ENCODE measurements around the gene TNNT3.

GRCh38 chr11:1930462-1930830 lies 10.9 kb downstream of the TNNT3 start:
- TF ChIP-seq CTCF (conservative IDR thresholded peaks at IDR 0.05; ENCODE audit: low read depth, low read length) (no peak), EZH2phosphoT487 (IDR thresholded peaks at IDR 0.05; ENCODE audit: borderline replicate concordance, low read length) (no peak), EZH2 (IDR thresholded peaks at IDR 0.05; ENCODE audit: low read length, unreplicated experiment) (no peak)
